ENCODE results near the gene MRPS15. TPM values are rescaled to one million over a fixed set of nuclear protein-coding genes. Genes with fewer than 3 reads are reported as not detected.

The MRPS15 gene
- total and polyA plus RNA-seq, 7 donors = 70.3 to 115 (median 85.3) TPM

DNA sequence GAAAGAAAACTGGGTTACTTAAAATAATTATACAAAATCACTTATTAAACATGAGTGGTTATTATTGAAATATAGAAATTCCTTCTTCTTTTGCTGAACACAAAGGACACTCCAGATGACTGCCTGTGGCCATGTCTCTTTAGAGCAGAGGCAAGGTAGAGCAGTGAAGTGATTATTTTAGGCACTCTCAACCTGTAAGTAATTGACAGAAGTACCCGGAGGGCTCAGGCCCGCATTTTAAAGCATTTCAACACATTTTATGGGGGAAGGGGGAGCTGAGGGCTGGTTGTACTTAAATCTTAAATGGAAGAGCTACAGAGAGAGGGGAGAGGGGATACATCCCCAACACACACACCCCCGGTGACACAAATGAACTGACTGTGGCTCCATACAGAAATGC is 24.1 kb downstream of the MRPS15 start:
- DNase-seq = no peak
- TF ChIP-seq, protein P1, sequence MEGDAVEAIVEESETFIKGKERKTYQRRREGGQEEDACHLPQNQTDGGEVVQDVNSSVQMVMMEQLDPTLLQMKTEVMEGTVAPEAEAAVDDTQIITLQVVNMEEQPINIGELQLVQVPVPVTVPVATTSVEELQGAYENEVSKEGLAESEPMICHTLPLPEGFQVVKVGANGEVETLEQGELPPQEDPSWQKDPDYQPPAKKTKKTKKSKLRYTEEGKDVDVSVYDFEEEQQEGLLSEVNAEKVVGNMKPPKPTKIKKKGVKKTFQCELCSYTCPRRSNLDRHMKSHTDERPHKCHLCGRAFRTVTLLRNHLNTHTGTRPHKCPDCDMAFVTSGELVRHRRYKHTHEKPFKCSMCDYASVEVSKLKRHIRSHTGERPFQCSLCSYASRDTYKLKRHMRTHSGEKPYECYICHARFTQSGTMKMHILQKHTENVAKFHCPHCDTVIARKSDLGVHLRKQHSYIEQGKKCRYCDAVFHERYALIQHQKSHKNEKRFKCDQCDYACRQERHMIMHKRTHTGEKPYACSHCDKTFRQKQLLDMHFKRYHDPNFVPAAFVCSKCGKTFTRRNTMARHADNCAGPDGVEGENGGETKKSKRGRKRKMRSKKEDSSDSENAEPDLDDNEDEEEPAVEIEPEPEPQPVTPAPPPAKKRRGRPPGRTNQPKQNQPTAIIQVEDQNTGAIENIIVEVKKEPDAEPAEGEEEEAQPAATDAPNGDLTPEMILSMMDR (IDR thresholded peaks at IDR 0.05) = no peak
- TF ChIP-seq POLR2AphosphoS5 (IDR thresholded peaks at IDR 0.05) = no peak
- TF ChIP-seq EP300 (IDR thresholded peaks at IDR 0.05) = no peak
- TF ChIP-seq POLR2A (IDR thresholded peaks at IDR 0.05) = no peak
- no peaks in the 10 kb centered on the region for H3K4me1 ChIP-seq
- WGBS, 2 donors = 84 to 90% methylated on average over 3 of the region's 3 CpGs
- H3K4me3 ChIP-seq = no peak overlapping the region
- H3K27me3 ChIP-seq = no peaks in the 10 kb centered on the region
- no peaks in the 10 kb centered on the region for H3K9me3 ChIP-seq
- peaks cover 0 to 31% (median 4%) of the 10 kb centered on the region in 4 donors for H3K36me3 ChIP-seq
- H3K27ac ChIP-seq = no peak overlapping the region
- intact Hi-C loops (cut with DNase I) = no loop called here

DNA sequence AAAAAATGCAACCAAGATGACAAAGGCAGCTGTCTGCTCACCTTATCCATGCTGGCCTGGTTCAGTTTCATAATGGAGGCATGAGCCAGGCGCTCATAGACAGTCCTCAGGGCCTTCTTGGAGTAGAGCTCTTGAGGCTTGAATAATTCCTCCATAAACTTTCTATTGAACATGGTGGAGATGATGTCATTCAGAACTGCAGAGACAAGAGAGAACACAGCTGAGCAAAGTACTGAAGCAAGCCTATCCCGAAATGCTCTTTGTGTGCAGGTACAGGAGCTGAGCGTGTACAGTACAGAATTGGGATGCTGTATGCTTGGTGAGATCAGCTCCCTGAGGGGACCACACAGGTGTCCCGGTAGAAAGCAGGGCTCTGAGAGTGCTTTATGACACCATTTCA is 25.5 kb downstream of the MRPS15 start:
- Histone ChIP-seq H3K4me1 (no peaks in the 10 kb centered on the region), H3K9me3 (no peaks in the 10 kb centered on the region), H3K4me3 (no peak overlapping the region), H3K27me3 (no peaks in the 10 kb centered on the region), H3K27ac (no peak overlapping the region), H3K36me3 (peaks cover 0 to 31% (median 4%) of the 10 kb centered on the region in 4 donors)
- no peak for DNase-seq
- WGBS, 2 donors = 68 to 89% methylated on average over 4 of the region's 4 CpGs
- intact Hi-C loops (cut with DNase I) = no loop called here
- TF ChIP-seq EP300 (IDR thresholded peaks at IDR 0.05) (no peak), POLR2A (IDR thresholded peaks at IDR 0.05) (no peak), POLR2AphosphoS5 (IDR thresholded peaks at IDR 0.05) (no peak)
- TF ChIP-seq, protein P1 (IDR thresholded peaks at IDR 0.05) = no peak

DNA sequence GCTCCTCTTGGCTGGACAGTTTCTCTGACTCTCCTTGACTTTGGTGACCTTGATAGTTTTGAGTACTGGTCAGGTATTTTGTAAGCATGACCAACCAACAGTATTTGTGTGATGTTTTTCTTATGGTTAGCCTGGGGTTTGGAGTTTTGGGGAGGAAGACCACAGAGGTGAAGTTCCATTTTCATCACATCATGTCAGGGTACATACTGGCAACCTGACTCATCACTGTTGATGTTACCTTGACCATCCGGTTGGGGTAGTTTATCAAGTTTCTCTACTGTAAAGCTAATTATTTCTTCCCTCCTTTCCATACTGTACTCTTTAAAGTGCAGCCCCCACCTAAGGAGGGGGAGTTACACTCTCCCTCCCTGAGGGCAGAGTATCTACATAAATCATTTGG is 27.4 kb downstream of the MRPS15 start:
- H3K9me3 ChIP-seq = no peaks in the 10 kb centered on the region
- no peak for DNase-seq
- no peaks in the 10 kb centered on the region for H3K4me1 ChIP-seq
- H3K4me3 ChIP-seq = no peak overlapping the region
- H3K36me3 ChIP-seq = peaks cover 4 to 43% (median 8%) of the 10 kb centered on the region in 4 donors
- WGBS, 2 donors = 83 to 91% methylated on average over 1 of the region's 1 CpG
- H3K27me3 ChIP-seq = no peaks in the 10 kb centered on the region
- intact Hi-C loops (cut with DNase I) = no loop called here
- TF ChIP-seq EP300 (IDR thresholded peaks at IDR 0.05) (no peak), POLR2A (IDR thresholded peaks at IDR 0.05) (no peak), POLR2AphosphoS5 (IDR thresholded peaks at IDR 0.05) (no peak)
- TF ChIP-seq, protein P1 (IDR thresholded peaks at IDR 0.05) = no peak
- H3K27ac ChIP-seq = no peak overlapping the region

DNA sequence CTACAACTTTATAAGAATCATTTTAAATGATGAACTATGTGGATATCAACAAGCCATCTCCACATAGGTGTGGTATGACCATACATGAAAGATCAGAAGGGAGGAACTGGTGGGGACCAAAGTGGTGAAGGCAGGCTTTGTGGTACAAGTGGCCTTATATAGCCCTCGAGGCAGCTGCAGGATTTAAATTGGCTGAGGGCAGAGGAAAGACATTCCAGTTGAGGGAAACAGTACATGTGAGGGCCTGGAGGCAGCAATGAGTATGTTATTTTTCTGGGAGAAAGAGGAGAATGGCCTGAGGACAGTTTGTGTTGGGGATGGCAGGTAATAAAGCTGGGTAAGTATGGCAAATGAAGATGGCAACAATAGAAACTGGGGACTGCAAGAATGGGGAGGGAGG is 31.1 kb downstream of the MRPS15 start:
- intact Hi-C loops (cut with DNase I) = no loop called here
- Histone ChIP-seq H3K36me3 (peaks cover 4 to 51% (median 14%) of the 10 kb centered on the region in 4 donors), H3K4me1 (no peaks in the 10 kb centered on the region), H3K9me3 (no peaks in the 10 kb centered on the region), H3K27me3 (no peaks in the 10 kb centered on the region), H3K4me3 (no peak overlapping the region), H3K27ac (no peak overlapping the region)
- TF ChIP-seq POLR2A (IDR thresholded peaks at IDR 0.05) (no peak), EP300 (IDR thresholded peaks at IDR 0.05) (no peak), POLR2AphosphoS5 (IDR thresholded peaks at IDR 0.05) (no peak)
- TF ChIP-seq, protein P1 (IDR thresholded peaks at IDR 0.05) = no peak
- DNase-seq = no peak
- 46 to 50% methylated on average over 1 of the region's 1 CpG for WGBS, 2 donors

DNA sequence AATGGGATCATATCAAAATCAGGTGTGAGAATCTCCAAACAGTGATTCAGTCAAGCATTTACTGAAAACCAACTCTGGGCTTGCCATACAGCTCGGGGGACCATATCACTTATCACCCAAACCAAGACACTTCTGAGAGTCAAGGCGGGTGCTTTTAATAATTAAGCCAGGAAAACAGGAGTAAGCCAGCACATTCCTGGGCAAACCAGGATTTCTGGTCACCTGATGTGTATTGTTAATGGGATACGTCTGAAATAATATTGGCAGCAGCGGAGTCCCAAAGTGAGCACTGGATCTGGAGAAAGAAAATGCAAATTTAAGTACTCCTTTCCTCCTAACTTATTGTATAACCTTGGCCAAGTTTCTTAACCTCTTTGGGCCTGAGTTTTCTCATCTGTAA is 31.6 kb downstream of the MRPS15 start:
- H3K9me3 ChIP-seq = no peaks in the 10 kb centered on the region
- intact Hi-C loops (cut with DNase I) = no loop called here
- no peaks in the 10 kb centered on the region for H3K4me1 ChIP-seq
- WGBS, 2 donors = 56 to 82% methylated on average over 4 of the region's 4 CpGs
- no peaks in the 10 kb centered on the region for H3K27me3 ChIP-seq
- H3K36me3 ChIP-seq = peaks cover 4 to 46% (median 14%) of the 10 kb centered on the region in 4 donors
- DNase-seq = no peak
- no peak overlapping the region for H3K27ac ChIP-seq
- TF ChIP-seq POLR2A (IDR thresholded peaks at IDR 0.05) (no peak), EP300 (IDR thresholded peaks at IDR 0.05) (no peak)
- TF ChIP-seq, protein P1 (IDR thresholded peaks at IDR 0.05) = no peak
- no peak overlapping the region for H3K4me3 ChIP-seq
